GM23248 (cell line): ENCODE measurements around the gene COX7A2L.

ENCODE experiments used
- EZH2 ChIP-seq: fragments of 200-600 bp; sonication (generic); IDR thresholded peaks from 2 replicates; pipeline ENCODE4 v1.6.1; 2018; ENCODE audit warnings: antibody characterized with exemption, mild to moderate bottlenecking; ENCODE audit not compliant: insufficient read depth, poor library complexity, severe bottlenecking
- EZH2phosphoT487 ChIP-seq: fragments of 200-600 bp; sonication (generic); IDR thresholded peaks from 2 replicates; pipeline ENCODE4 v1.6.1; 2018; ENCODE audit warnings: antibody characterized with exemption, moderate library complexity, mild to moderate bottlenecking, low read depth; ENCODE audit not compliant: insufficient read depth

GRCh38 chr2:42316910-42317309, 44.1 kb downstream of the COX7A2L start:
- TF ChIP-seq EZH2phosphoT487, result no peak
- TF ChIP-seq EZH2, result no peak
